Measurements from ENCODE around the gene CCSAP.
"Not testable (repeated sequence)": the region's sequence is repeated elsewhere in the genome, so short reads cannot be mapped to it uniquely, and the experiment has no call there.

Gene CCSAP

DNA sequence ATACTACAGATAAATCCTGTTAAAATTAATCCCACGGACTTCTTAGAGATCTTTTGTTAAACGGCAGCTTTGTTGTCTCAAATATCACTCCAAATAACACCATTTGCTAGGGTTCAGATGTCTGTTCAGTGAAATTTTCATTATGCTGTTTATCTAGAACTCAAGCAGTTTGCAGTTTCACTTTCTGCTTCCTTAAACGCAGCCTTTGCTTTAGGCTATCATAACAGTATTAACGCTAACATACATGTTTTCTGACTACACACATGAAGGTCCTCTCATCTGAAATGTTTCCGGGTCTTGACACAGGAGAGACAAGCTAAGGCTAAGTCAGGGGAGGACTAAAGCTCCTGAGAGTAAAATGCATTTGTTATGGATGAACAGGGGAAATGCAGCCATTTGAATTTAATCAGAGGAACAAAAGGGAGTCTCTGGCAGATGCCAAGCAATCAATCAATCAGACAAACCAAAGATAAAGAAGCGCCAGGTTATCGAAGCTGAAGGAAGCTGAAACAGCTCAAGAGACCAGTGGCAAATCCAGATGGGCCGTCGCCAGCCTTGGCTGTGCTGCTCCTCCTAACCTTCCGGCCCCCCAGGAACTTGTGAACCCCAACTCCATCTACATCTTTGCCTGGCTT, 16.9 kb downstream of the CCSAP start:
- DNase-seq (ENCODE audit: low read depth): no peak

DNA sequence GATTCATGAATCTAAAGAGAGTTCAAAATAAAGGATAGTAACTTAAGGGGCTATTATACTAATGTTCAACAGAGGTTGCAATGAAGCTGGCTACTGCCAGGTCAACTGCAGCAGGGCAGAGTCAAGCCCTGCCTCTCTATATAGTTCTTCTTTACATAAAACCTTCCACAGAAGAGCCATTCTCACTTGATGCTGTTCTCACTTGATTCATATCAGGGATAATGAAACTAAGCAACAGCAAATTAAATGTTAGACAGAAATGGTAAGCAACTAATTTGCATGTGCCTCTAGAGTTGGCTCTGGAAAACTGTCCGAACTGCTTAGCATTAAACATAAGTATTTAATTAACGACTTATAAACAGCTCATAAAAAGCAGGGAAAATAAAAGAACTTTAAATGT, 17.4 kb downstream of the CCSAP start:
- DNase-seq (ENCODE audit: low read depth): no peak

DNA sequence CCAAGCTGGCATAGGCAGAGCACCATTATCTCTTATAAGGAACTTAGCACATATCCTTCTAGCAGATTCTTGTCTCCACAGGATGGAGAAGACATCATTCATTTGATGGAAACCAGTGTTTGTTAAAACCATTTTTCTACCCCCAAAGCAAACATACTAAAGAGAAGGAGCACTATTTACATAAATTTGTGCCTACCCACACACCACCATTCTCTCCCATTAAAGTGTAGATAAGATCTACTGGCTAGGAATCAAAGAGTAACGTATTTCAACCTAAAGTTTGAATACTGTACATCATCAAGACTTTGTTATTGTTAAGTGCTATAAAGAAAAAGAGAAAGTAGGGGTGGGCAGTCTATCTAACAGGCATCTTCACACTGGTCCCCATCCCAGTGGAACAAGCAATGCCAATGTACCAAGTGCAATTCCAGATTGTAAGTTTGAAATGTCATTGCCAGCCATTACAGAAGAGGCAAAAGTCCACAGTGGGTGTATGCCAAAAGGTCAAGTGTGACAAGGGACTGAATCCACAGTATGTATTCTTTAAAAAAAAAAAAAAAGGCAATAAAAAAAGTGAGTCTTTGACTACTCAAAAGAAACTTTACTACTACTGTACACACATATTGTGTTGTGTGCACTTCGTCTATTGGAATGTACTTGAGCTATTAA, 18.8 kb downstream of the CCSAP start:
- no peak for DNase-seq (ENCODE audit: low read depth)

DNA sequence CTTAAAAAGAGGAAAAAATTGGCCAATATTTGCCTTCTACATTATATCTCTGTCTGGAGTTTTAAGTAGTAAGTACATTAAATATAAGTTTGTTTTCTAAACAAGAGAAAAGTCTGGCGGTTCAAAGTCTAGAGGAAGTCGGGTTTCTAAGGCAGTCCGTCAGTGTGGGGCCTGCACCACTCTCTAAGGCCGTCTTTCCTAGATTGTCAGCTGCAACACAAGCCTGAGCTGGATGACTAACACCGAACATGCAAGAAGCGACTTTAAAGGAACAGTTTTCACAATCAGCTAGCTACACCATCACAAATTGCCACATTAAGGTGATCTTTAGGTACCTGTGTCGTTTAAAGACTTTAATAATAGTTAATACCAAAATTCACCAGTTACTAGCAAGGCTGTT, 19.6 kb downstream of the CCSAP start:
- DNase-seq (ENCODE audit: low read depth): no peak

DNA sequence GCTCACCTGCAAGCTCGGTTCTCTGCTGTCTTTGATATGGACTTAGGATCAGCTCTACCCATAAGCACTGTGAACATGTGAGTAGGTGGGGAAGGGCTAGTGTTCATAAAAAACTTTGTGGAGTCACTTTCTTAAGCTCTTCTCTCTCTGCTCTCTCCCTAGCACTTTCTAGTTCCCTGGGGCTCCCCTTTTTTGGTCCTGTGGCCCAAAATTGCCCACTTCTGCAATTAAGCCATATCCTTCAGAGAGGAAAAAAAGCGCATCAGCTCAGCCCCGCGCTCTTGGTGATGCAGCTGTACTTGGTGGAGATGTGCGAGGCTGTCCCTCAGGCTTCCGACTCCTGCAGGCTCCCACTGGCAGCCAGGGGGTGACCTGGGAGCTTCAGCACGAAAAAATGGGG, 23.4 kb downstream of the CCSAP start:
- no peak for DNase-seq (ENCODE audit: low read depth)

DNA sequence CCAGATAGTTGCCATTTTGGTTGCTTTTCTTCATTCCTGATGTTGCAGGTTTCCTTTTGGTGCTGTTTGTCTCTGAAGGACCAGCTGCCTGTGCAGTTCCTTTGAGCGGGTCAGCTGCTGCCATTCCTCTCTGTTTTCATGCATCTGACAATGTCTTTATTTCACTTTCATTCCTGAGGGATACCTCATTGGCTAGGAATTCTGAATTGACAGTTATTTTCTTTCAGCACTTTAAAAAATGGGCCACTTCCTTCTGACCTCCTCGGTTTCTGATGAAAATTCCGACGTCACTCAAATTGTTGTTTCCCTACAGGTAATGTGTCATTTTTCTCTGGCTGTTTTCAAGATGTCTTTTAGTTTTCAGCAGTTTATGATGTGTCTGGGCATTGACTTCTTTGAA, 24.8 kb downstream of the CCSAP start:
- no peak for DNase-seq (ENCODE audit: low read depth)

DNA sequence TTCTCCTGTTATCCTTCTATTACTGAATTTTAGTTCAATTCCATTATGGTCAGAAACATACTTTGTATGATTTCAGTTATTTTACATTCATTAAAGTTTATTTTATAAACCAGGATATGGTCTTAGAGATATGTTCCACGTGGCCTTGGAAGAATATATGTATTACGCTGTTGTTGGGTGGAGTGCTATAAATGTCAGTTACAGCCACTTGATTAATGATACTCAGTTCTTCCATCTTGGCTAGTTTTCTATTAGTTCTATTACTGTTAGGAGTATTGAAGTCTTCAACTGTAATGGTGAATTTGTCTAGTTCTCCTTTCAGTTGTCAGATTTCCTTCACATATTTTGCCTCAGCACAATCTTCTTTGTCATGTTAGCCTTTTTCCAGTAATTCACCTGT, 26.7 kb downstream of the CCSAP start:
- DNase-seq (ENCODE audit: low read depth): no peak

DNA sequence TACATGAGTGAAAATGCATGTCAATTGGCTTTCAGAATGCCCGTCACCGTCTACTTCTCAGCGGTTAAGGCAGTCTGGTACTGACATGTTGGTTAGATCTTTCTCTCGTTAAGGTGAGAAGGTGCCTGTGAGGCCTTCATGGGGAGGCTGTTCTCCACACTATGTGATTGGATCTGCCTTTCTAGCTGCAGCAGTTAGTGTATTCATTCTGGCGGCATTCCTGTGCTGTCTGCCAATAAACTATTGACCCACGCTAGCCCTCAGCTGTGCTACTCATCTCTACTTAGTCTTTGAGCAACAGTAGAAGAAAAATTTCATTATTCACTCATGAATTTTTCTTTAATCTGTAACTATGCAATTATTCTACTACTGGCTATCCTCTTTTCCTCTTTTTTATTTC, 32.0 kb downstream of the CCSAP start:
- DNase-seq (ENCODE audit: low read depth): no peak

DNA sequence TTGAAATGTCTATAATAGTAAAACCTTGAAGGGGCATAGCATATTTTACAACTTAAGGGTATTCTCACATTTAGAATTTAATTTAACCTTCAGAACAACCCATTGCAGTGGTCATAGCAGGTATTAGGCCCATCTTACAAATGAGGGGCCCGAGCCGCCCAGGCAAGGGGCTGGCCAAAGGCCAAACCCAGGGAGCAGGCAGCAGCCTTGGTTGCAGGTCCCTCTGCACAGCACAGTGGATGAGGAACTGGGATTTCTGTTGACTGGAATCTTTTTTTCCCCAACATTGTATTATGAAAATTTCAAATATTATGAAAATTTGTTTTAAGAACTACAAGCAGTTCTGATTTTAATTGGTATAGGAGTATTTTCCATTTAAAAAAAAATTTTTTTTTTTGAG, 33.2 kb downstream of the CCSAP start:
- no peak for DNase-seq (ENCODE audit: low read depth)

DNA sequence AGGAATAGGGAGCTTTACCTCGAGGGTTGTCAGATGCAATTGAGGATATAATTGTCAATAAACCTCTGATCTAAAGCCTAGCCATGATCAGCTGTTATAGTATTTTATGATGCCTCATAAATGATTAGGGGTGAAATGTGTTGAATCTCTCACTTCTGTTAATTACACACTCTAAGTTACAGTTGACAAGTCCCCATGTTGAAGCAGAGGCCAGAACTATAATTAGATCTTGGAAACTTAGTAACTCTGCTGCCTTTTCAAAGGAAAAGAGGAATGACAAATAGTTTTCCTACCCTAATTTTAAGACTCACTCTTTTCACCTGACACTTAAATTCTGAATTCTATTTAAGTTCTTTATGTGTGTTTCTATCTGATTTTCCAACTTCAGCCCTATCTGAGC, 33.8 kb downstream of the CCSAP start:
- DNase-seq (ENCODE audit: low read depth): no peak

DNA sequence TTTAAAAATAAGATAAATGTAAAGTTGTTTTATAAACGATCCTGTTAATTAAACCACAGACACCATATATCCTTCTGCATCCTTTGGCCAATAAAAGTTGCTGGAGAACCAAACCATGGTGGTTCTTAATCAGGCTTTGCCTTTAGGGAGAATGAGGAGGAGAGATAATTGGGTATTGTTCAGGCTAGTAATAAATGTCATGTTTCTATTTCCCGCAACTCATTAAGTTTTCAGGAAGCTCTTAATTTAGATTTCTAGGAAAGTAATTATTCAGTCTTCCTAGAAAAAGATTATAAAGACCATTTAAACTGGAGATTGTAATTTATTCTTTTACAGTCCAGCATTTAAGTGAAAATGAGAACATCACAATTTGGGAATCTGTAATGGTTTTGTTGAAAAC, 37.5 kb downstream of the CCSAP start:
- DNase-seq (ENCODE audit: low read depth): no peak

DNA sequence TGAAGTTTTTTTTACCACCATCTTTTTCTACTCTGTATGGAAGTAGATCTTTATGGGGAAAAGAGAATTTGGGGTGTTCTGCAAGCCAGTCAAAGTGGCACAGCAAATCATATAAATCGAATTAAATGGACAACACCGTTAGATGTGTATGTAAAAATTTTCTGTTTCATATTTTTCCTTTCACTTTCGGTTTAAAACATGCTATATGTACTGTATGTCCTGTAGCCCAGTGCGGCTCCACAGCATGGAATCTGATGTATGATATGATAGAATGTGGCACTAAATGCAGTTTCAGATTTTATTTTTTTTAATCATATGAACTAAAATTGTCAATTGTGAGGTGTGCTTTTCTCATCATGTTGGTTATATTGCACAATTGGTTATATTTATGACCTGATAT, 39.0 kb downstream of the CCSAP start:
- no peak for DNase-seq (ENCODE audit: low read depth)

DNA sequence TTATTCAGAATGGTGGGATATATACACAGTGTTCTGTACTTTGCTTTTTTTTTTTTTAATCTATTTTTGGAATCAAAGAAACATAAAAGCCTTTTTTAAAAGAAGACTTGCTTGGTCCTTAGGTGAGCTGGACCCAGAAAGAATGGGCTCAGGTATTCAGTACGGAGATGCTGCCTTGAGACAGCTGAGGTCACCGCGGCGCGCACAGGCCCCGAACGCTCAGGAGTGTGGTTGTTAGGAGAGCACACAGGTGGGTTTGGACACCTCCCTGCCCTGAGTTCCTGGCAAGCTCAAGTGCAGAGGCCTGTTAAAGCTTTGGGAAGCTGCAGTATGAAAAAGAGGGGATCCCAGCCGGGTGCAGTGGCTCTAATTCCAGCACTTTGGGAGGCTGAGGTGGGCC, 40.1 kb downstream of the CCSAP start:
- DNase-seq (ENCODE audit: low read depth): no peak

DNA sequence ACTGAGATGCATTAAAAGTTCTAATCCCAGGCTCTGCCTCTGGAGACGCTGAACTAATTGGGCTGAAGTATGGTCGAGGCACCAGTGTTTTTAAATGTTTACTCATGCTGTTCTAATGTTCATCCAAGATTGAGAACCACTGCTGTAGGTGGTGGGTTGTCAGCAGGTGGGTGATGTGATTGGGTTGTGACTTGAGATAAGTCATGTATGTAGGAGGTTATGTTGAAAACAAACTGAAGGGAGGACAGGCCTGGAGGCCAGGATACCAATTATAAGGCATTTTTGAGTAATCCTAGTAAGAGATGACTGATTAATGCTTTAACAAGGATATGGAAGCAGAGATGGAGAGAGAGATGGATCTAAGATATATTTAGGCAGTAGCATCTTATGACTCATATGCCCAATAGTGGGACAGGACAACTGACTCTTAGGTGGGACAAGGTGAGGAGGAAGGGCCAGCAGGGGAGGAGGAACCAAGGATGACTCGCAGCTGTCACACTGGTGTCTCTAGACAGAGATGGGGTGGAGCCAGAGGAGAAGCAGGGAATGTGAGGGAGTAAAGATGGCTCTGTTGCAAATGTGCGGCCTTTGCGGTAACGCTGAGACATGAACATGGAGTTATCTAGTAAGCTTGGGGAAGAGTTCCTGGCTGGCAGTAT, 42.6 kb downstream of the CCSAP start:
- no peak for DNase-seq (ENCODE audit: low read depth)

DNA sequence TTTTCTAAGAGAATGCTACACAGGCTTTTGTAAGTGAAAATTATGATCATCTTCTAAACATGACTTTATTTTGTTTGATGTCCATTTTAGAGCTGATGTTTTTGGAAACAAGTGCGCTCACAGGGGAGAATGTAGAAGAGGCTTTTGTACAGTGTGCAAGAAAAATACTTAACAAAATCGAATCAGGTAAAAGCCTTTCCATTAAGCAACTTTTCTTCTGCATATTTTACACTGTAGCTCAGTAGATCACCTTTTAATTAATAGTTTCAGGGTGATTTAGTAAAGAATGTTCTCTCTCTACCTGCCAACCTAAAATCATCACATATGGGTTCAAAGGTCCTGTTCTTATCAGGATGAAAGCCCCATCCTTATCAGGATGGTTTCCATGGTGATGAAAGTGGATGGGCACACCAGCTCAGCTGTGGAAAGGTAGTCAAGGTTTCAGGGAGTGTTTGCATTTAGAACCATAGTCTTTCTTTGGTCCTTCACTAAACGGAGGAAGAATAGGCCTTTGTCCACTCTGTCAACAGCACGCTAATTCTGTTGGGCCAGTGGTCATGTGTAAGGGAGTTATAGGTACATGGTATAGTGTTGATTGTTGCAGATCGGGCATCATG, 43.9 kb downstream of the CCSAP start:
- no peak for DNase-seq (ENCODE audit: low read depth)

DNA sequence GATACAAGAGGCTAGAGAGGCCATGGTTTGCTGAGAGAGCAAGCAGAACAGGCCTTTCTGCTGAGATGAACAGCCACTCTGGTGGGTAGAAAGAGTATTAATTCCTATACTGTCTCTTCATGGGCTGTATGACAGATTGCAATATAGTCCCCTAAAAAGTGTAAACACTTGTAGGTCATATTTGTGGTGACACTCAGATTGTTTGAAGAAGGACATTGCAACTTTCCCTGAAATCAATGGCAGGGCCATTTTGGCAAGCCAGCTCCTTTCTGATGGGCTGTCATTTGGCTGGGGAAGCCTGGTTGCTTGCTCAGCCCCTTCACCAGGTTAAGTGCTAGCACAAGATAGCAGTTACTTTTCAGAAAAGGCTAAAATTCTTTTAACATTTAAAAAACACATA, 44.4 kb downstream of the CCSAP start:
- DNase-seq (ENCODE audit: low read depth): no peak

DNA sequence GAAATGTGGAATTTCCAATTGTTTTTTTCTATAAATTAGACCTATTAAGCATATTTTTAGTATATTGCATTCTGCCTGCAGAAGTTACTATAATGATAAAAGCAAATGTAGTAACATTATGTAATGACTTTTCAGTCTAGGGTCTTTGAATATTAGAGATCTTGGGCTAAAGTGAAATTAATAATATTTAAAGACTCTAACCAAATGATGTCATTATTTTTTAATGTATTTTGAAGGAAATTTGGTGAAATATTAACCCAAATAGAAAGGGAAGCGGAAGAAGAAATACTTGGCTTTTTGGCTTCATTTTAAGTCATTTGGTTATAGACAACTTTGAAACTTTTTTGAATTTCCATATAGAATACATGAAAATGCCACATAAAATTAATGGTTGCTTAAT, 45.1 kb downstream of the CCSAP start:
- DNase-seq (ENCODE audit: low read depth): no peak

DNA sequence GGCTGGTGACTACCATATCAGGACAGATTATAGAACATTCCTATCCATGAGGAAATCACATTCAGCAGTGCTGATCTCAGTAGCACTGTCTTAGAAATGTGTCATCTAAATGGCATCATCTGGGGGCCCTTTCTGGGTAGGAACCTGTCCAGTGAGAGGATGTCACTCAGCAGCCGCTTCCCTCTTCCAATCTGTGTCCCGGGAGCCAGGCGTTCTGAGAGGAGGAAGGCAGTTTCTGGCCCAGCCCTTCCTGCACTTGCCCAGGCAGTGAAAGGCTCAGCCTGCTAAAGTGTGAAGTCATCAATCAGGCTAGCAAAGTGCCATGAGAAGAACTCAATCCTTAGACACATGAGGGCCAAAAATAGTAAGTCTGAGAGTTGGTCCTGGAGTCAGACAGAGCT, 46.3 kb downstream of the CCSAP start:
- no peak for DNase-seq (ENCODE audit: low read depth)

DNA sequence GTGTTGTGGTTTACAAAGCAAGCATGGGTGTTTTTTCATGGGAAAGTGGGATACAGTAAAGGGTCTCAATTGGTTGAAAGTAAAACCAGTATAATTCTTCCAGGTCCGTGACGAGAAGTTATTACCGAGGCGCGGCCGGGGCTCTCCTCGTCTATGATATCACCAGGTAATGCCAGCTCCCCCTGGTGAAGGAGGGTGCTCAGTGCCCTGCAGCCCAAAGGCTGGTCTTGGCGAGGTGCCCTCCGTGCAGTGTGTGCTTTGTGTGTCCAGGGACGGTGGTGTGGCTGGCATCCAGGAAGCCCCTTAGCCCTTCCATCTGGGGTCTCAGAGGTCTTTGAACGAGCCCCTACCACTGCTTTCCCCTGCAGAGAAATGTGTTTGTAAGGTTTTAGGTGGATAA, 47.1 kb downstream of the CCSAP start:
- no peak for DNase-seq (ENCODE audit: low read depth)

DNA sequence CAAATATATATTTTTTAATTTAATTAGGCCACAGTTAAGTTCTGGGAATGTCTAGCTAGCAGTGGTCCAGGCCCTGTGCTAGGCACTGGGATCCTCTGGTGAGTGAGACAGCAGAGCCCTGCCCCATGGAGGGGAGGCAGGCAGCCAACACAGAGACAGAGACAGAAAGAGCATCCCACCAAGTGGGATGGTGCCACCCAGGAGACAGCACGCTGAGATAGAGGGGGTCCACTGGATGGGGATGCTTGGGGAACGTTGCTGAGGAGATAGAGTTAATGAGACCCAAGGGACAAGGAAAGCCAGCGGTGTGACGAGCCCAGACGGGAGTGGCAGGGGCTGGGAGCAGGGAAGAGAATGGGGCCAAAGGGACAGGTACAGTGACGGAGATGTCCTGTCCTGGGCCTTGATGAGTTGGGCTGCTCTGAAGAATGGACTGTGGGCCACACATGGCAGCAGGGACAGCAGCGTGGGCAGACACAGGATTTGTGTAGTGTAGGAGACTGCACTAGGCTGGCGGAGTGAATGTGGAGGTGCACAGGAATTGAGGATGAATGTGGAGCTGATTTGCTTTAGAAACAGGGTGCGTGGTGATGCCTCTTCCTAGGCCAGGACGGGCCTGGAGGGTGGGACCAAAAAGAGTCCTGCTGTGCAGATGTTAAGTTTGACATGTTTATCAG, 49.2 kb downstream of the CCSAP start:
- no peak for DNase-seq (ENCODE audit: low read depth)

DNA sequence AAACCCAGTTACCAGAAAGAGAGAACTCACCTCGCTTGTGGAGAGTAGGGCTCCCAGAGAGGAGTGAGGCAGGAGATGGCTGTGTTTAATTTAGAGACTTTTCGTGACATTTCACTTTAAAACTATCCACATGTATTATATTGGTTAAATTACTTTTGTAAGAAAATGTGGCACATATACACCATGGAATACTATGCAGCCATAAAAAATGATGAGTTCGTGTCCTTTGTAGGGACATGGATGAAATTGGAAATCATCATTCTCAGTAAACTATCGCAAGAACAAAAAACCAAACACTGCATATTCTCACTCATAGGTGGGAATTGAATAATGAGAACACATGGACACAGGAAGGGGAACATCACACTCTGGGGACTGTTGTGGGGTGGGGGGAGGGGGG, 51.2 kb downstream of the CCSAP start:
- DNase-seq (ENCODE audit: low read depth): not testable (repeated sequence)

DNA sequence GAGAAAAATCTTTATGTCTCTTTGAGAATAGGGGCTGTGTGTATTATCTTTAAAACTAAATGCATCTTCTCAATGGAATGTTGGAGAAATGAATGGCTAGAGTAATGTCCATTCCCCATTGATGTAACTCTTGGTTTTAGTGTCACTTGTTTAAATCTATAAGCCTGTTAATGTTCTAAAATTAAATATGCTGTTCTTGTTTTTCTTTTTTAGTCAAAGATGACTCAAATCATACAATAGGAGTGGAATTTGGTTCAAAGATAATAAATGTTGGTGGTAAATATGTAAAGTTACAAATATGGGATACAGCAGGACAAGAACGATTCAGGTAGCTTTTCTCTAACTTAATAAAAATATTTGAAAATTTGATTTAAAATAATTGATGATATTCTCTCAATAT, 54.3 kb downstream of the CCSAP start:
- no peak for DNase-seq (ENCODE audit: low read depth)

DNA sequence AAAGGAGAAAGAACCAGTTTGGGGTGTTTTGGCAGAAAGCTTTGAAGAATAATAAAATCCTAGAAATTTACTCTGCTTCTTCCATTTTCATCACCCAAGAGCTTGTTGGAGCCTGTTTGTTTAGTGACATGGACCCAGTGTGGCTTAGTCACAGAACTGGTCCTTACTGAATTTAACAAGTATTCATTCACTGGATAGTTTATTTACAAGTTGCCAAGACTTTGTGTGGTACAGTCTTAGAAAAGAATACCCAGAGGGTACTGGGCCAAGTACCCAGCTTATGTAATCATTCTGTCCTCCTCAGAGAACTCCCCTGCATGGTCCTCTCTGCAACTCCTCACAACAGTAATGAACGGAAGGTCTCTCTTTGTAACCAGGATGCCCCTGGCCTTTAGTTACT, 55.6 kb downstream of the CCSAP start:
- DNase-seq (ENCODE audit: low read depth): no peak

All from CMK (cell line).